A549 (cell line): ENCODE data around the gene KCTD6. TPM values are rescaled to one million over a fixed set of nuclear protein-coding genes. Genes with fewer than 3 reads are reported as not detected.

Experiments used
- ATAC-seq, 2 experiments: fragments of 200-7000 bp in 1 of 2; fragments of >200 bp in 1 of 2; cut with Nextera tagmentation in 1 of 2; cut with Tn5 transposase in 1 of 2; 3 replicates each; pipeline versions ENCODE4 v1.8.0 to v1.9.1; 2018 to 2020; ENCODE audit warnings: mild to moderate bottlenecking in 1 of 2, moderate library complexity in 1 of 2
- CTCF ChIA-PET: fragments of 300-600 bp; sonication (Branson Sonifier 250); formaldehyde crosslinking; extraction: SDS; loops from one replicate; lab custom pipeline; 2021; ENCODE audit warnings: antibody characterized with exemption, inconsistent platforms; lab: Yijun Ruan, JAX
- POLR2A ChIA-PET: fragments of 350-600 bp; formaldehyde crosslinking; extraction: SDS; loops from one replicate; lab custom pipeline; 2021; ENCODE audit warnings: antibody characterized with exemption, inconsistent platforms; lab: Yijun Ruan, JAX
- DNase-seq, 2 experiments: peaks; one replicate each; pipeline versions ENCODE4 v3.0.0 to v3.0.0-alpha.2; 2011 to 2016; ENCODE audit warnings: low read depth in 1 of 2, low spot score in 1 of 2
- FAIRE-seq: peaks from 2 replicates; lab custom pipeline; 2011; peaks lifted over from hg19 to GRCh38; lab: Jason Lieb, UNC
- H3K27ac ChIP-seq, 2 experiments: fragments of >200 bp; sonication (Bioruptor Twin); formaldehyde crosslinking; 3 replicates each; pipeline ENCODE4 v1.5.1; 2016 to 2017
- H3K4me1 ChIP-seq: fragments of >200 bp; sonication (Bioruptor Twin); formaldehyde crosslinking; 3 replicates; pipeline ENCODE4 v1.6.1; 2016
- H3K4me2 ChIP-seq: fragments of >200 bp; sonication (Bioruptor Twin); formaldehyde crosslinking; 3 replicates; pipeline ENCODE4 v1.6.1; 2016
- H3K4me3 ChIP-seq: fragments of >200 bp; sonication (Bioruptor Twin); formaldehyde crosslinking; 3 replicates; pipeline ENCODE4 v1.5.1; 2016
- H3K9me3 ChIP-seq: fragments of >200 bp; sonication (Bioruptor Twin); formaldehyde crosslinking; 3 replicates; pipeline ENCODE4 v1.6.1; 2016
- BHLHE40 ChIP-seq: IDR thresholded peaks from 2 replicates; pipeline ENCODE4 v1.6.1; 2012; ENCODE audit warnings: low read depth, low read length, inconsistent platforms
- CTCF ChIP-seq: fragments of >200 bp; sonication (Bioruptor Twin); formaldehyde crosslinking; IDR thresholded peaks from 3 replicates; pipeline ENCODE4 v1.5.1; 2016
- EHF ChIP-seq: fragments of 250-450 bp; sonication (Bioruptor Pico); IDR thresholded peaks from 2 replicates; pipeline ENCODE4 v1.5.0; 2020; ENCODE audit warnings: mild to moderate bottlenecking
- ESRRA ChIP-seq: fragments of 150-350 bp; IDR thresholded peaks from 2 replicates; pipeline ENCODE4 v1.6.1; 2014; ENCODE audit warnings: mild to moderate bottlenecking, low read length, borderline replicate concordance
- FOSB ChIP-seq: fragments of 250-450 bp; sonication (Bioruptor Pico); IDR thresholded peaks from 2 replicates; pipeline ENCODE4 v1.5.0; 2020; ENCODE audit warnings: mild to moderate bottlenecking, moderate library complexity
- FOSL2 ChIP-seq, 2 experiments: fragments of 450-650 bp in 1 of 2; fragments of >200 bp in 1 of 2; sonication (Bioruptor Twin) in 1 of 2; formaldehyde crosslinking; IDR thresholded peaks; 2 replicates each; pipeline versions ENCODE4 v1.5.0 to v1.6.1; 2016 to 2020; ENCODE audit warnings: mild to moderate bottlenecking in 1 of 2, moderate library complexity in 1 of 2
- GATA3 ChIP-seq: IDR thresholded peaks from 2 replicates; pipeline ENCODE4 v1.6.1; 2012; ENCODE audit warnings: borderline replicate concordance
- HDAC2 ChIP-seq: fragments of 200-600 bp; sonication (generic); IDR thresholded peaks from 2 replicates; pipeline ENCODE4 v1.6.1; 2016
- HOXA7 ChIP-seq: fragments of 250-450 bp; sonication (Bioruptor Pico); IDR thresholded peaks from 2 replicates; pipeline ENCODE4 v1.5.0; 2020; ENCODE audit warnings: mild to moderate bottlenecking, moderate library complexity
- HOXB13 ChIP-seq: fragments of 250-450 bp; sonication (Bioruptor Pico); IDR thresholded peaks from 2 replicates; pipeline ENCODE4 v1.5.0; 2020; ENCODE audit warnings: low read depth, mild to moderate bottlenecking, moderate library complexity
- MAFK ChIP-seq: fragments of 450-650 bp; IDR thresholded peaks from 2 replicates; pipeline ENCODE4 v1.6.1; 2014; ENCODE audit not compliant: partially characterized antibody
- MYC ChIP-seq: IDR thresholded peaks from 2 replicates; pipeline ENCODE4 v1.6.1; 2012; ENCODE audit warnings: mild to moderate bottlenecking, inconsistent platforms, low read length, improper control_type of control experiment, borderline replicate concordance
- NFE2L2 ChIP-seq: fragments of 150-350 bp; conservative IDR thresholded peaks from 2 replicates; pipeline ENCODE4 v1.6.1; 2014; ENCODE audit warnings: low read length
- NR3C1 ChIP-seq: fragments of >200 bp; sonication (Bioruptor Twin); formaldehyde crosslinking; IDR thresholded peaks from 3 replicates; pipeline ENCODE4 v1.6.1; 2017
- PHF8 ChIP-seq: fragments of 200-600 bp; sonication (generic); IDR thresholded peaks from 2 replicates; pipeline ENCODE4 v1.6.1; 2016; ENCODE audit warnings: low read depth, mild to moderate bottlenecking, antibody characterized with exemption, moderate library complexity, borderline replicate concordance
- POLR2A ChIP-seq: IDR thresholded peaks from 2 replicates; pipeline ENCODE4 v1.6.1; 2012; ENCODE audit warnings: mild to moderate bottlenecking, low read length
- RCOR1 ChIP-seq: fragments of 150-350 bp; IDR thresholded peaks from 2 replicates; pipeline ENCODE4 v1.6.1; 2014; ENCODE audit warnings: antibody characterized with exemption, low read length, low read depth
- REST ChIP-seq: fragments of 200-600 bp; sonication (generic); IDR thresholded peaks from 2 replicates; pipeline ENCODE4 v1.6.1; 2016; ENCODE audit warnings: antibody characterized with exemption, mild to moderate bottlenecking, moderate library complexity
- RNF2 ChIP-seq: fragments of 200-600 bp; sonication (generic); IDR thresholded peaks from 2 replicates; pipeline ENCODE4 v1.6.1; 2016; ENCODE audit warnings: low read depth, mild to moderate bottlenecking, antibody characterized with exemption, moderate library complexity, borderline replicate concordance
- SMC3 ChIP-seq: fragments of >200 bp; sonication (Bioruptor Twin); formaldehyde crosslinking; IDR thresholded peaks from 3 replicates; pipeline ENCODE4 v1.6.1; 2018; ENCODE audit warnings: inconsistent platforms
- TFCP2L1 ChIP-seq: fragments of 250-450 bp; sonication (Bioruptor Pico); IDR thresholded peaks from 2 replicates; pipeline ENCODE4 v1.5.0; 2021; ENCODE audit warnings: mild to moderate bottlenecking
- TP53 ChIP-seq: fragments of 250-450 bp; sonication (Bioruptor Pico); IDR thresholded peaks from 2 replicates; pipeline ENCODE4 v1.5.0; 2021; ENCODE audit warnings: mild to moderate bottlenecking, moderate library complexity
- ZC3H11A ChIP-seq: fragments of 450-650 bp; IDR thresholded peaks from 2 replicates; pipeline ENCODE4 v1.6.1; 2014; ENCODE audit warnings: antibody characterized with exemption, mild to moderate bottlenecking
- ZFP36 ChIP-seq: fragments of 450-650 bp; IDR thresholded peaks from 2 replicates; pipeline ENCODE4 v1.6.1; 2014; ENCODE audit warnings: borderline replicate concordance; ENCODE audit not compliant: partially characterized antibody
- WGBS: methylation state at CpG from one replicate; pipeline ENCODE4 v1.1.6; 2017; ENCODE audit errors: missing lambda C conversion rate; 5-methylcytosine and 5-hydroxymethylcytosine counted together
- polyA plus RNA-seq, 4 experiments: library from polyadenylated mRNA; depleted of rRNA in 3 of 4; stranded (reverse); fragments of >200 nt; fragmentation: RNase III in 1 of 4; extraction: RNeasy Plus Mini Kit Qiagen cat#74134 plus additional on column Dnase treatment in 1 of 4; gene quantifications; 2 replicates in 3 of 4; 3 replicates in 1 of 4; pipeline ENCODE4 v1.2.3, GENCODE V29; 2011 to 2017
- TF ChIP-seq, protein P1 (sequence below): IDR thresholded peaks from 2 replicates; pipeline ENCODE4 v1.6.1; 2012
- TF ChIP-seq, protein P2 (sequence below): fragments of >200 bp; sonication (Bioruptor Twin); formaldehyde crosslinking; IDR thresholded peaks from 2 replicates; pipeline ENCODE4 v1.6.1; 2016
- TF ChIP-seq, protein P3 (sequence below): fragments of 250-450 bp; sonication (Bioruptor Pico); IDR thresholded peaks from 2 replicates; pipeline ENCODE4 v1.5.0; 2020; ENCODE audit warnings: low read depth, mild to moderate bottlenecking, moderate library complexity

The KCTD6 gene
- polyA plus RNA-seq, 2 of the 4 experiments (the other 2 are of a cell fraction) = 8.1 to 24.4 TPM

GRCh38 chr3:58540176-58540858 is 48.4 kb downstream of the KCTD6 start:
- DNase-seq (no peak), ATAC-seq (no peak), FAIRE-seq (no peak)
- Histone ChIP-seq H3K9me3 (no peaks in the 10 kb centered on the region), H3K4me2 (no peak overlapping the region), H3K4me3 (no peak overlapping the region), H3K4me1 (peaks cover 30% of the 10 kb centered on the region), H3K27ac (no peak overlapping the region)
- ChIA-PET CTCF (no interaction called here), POLR2A (no interaction called here)
- WGBS = 85% methylated on average over 6 of the region's 8 CpGs
- TF ChIP-seq, protein P1, sequence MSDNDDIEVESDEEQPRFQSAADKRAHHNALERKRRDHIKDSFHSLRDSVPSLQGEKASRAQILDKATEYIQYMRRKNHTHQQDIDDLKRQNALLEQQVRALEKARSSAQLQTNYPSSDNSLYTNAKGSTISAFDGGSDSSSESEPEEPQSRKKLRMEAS = no peak
- TF ChIP-seq NFE2L2 = no peak
- no peak for TF ChIP-seq FOSL2 (IDR thresholded peaks at IDR 0.05)
- TF ChIP-seq FOSL2 (CRISPR knock-in tag; IDR thresholded peaks at IDR 0.05) = no peak
- TF ChIP-seq MAFK = peak; percentile 95
- no peak for TF ChIP-seq NR3C1
- TF ChIP-seq ZC3H11A = no peak
- no peak for TF ChIP-seq BHLHE40
- no peak for TF ChIP-seq HOXA7

DNA sequence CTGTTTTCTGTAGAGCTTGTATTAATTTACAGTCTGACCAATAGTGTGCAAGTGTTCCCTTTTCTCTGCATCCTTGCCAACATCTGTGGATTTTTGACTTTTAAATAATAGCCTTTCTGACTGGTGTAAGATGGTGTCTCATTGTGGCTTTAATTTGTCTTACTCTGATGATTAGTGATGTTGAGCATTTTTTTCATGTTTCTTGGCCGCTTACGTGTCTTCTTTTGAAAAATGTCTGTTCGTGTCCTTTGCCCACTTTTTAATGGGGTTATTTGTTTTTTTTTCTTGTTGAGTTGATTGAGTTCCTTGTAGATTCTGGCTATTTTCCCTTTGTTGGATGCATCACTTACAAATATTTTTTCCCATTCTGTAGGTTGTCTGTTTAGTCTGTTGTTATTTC is 52.6 kb downstream of the KCTD6 start:
- Histone ChIP-seq H3K4me2 (no peak overlapping the region), H3K4me1 (no peaks in the 10 kb centered on the region), H3K4me3 (no peak overlapping the region), H3K27ac (no peak overlapping the region), H3K9me3 (no peaks in the 10 kb centered on the region)
- TF ChIP-seq TP53 (no peak), EHF (no peak), TFCP2L1 (no peak), HOXA7 (no peak), NR3C1 (no peak), MYC (no peak), POLR2A (no peak), HDAC2 (no peak)
- TF ChIP-seq, protein P2, sequence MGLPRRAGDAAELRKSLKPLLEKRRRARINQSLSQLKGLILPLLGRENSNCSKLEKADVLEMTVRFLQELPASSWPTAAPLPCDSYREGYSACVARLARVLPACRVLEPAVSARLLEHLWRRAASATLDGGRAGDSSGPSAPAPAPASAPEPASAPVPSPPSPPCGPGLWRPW = no peak
- DNase-seq (no peak), ATAC-seq (no peak), FAIRE-seq (no peak)
- POLR2A ChIA-PET = no interaction called here
- WGBS = 66% methylated on average over 3 of the region's 3 CpGs
- CTCF ChIA-PET = no interaction called here

DNA sequence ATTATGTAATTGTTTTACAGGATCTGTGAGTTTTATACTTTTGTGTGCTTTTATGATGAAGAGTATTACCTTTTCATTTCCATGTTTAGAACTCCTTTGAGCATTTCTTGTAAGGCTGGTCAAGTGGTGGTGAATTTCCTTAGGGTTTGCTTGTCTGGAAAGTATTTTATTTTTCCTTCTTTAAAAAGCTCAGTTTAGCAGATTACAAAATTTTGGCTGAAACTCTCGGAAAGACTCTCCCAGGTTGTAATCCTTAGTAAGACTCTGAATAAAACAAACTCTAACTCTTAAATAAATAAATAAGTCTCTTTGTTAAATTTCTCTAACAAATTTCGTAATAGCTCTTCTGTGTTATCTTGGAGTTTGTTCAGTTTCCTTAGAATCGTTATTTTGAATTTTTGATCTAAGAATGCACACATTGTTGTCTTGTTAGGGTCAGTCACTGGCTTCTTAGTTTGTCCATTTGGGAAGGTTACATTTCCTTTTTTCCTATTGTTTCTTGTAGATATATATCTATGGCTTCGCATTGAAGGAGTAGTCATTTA is 59.8 kb downstream of the KCTD6 start:
- 28% methylated on average over 4 of the region's 4 CpGs for WGBS
- Histone ChIP-seq H3K4me2 (no peak overlapping the region), H3K4me3 (no peak overlapping the region), H3K27ac (no peak overlapping the region), H3K9me3 (0 out of 3 replicates have a peak, but pooled peaks cover 5% of the 10 kb centered on the region), H3K4me1 (no peaks in the 10 kb centered on the region)
- ATAC-seq = no peak
- FAIRE-seq = no peak
- ChIA-PET POLR2A (no interaction called here), CTCF (interaction anchor here (1.0 to 1.6 kb wide), 3 partner anchors 9 to 16 kb away, joined by 3 to 4 read pairs (median 4); no protein-coding TSS in a partner anchor)
- DNase-seq = no peak
- TF ChIP-seq SMC3 = no peak
- no peak for TF ChIP-seq ESRRA
- TF ChIP-seq REST = no peak
- no peak for TF ChIP-seq RNF2
- TF ChIP-seq, protein P3, sequence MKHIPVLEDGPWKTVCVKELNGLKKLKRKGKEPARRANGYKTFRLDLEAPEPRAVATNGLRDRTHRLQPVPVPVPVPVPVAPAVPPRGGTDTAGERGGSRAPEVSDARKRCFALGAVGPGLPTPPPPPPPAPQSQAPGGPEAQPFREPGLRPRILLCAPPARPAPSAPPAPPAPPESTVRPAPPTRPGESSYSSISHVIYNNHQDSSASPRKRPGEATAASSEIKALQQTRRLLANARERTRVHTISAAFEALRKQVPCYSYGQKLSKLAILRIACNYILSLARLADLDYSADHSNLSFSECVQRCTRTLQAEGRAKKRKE = no peak
- TF ChIP-seq, protein P2 = no peak
- no peak for TF ChIP-seq POLR2A
- TF ChIP-seq MYC = no peak
- TF ChIP-seq ZC3H11A = no peak
- TF ChIP-seq RCOR1 = no peak
- TF ChIP-seq HOXB13 (CRISPR knock-in tag) = no peak
- TF ChIP-seq ZFP36 = no peak
- no peak for TF ChIP-seq TFCP2L1
- no peak for TF ChIP-seq FOSB (CRISPR knock-in tag)
- TF ChIP-seq CTCF = no peak
- no peak for TF ChIP-seq HDAC2
- TF ChIP-seq PHF8 = no peak
- no peak for TF ChIP-seq GATA3
